ENCODE data around the gene ADAMTS16. TPM values are rescaled to one million over a fixed set of nuclear protein-coding genes. Genes with fewer than 3 reads are reported as not detected.

Gene ADAMTS16
- 1.3 to 5.0 TPM (median 1.6 TPM) in 5 replicates for total RNA-seq (2022; extraction: Qiagen RNA extraction)

GRCh38 chr5:5139777-5140478 is at the start of gene ADAMTS16:
ADAMTS16 (plus strand) TSS chr5:5140330; CDS start chr5:5140468, 138 bp downstream.

Measured in A549 treated with Hydrocortisone at 1 μM for 4 hours (cell line).